Trophoblast cell (in vitro differentiated cells and primary cell): ENCODE data around the gene CACNA1C.

Experiments used
- DNase-seq, 2 donors: peaks; one replicate each; pipeline ENCODE4 v3.0.0-alpha.2; 2016
- H2AFZ ChIP-seq: 2 replicates; pipeline ENCODE4 v1.6.1; 2013; ENCODE audit warnings: low read length, moderate library complexity, mild to moderate bottlenecking; ENCODE audit not compliant: insufficient read depth, poor library complexity
- H2AK5ac ChIP-seq: 2 replicates; pipeline ENCODE4 v1.6.1; 2013; ENCODE audit warnings: mild to moderate bottlenecking, low read length
- H2BK120ac ChIP-seq: 2 replicates; pipeline ENCODE4 v1.6.1; 2013; ENCODE audit warnings: low read length, mild to moderate bottlenecking, moderate library complexity; ENCODE audit not compliant: insufficient read depth, poor library complexity
- H2BK12ac ChIP-seq: 2 replicates; pipeline ENCODE4 v1.6.1; 2013; ENCODE audit warnings: mild to moderate bottlenecking, low read length, moderate library complexity
- H2BK5ac ChIP-seq: 2 replicates; pipeline ENCODE4 v1.6.1; 2013; ENCODE audit warnings: low read length, low read depth, moderate library complexity, mild to moderate bottlenecking; ENCODE audit not compliant: poor library complexity
- H3K14ac ChIP-seq: 2 replicates; pipeline ENCODE4 v1.6.1; 2013; ENCODE audit warnings: mild to moderate bottlenecking, low read length
- H3K18ac ChIP-seq: 2 replicates; pipeline ENCODE4 v1.6.1; 2013; ENCODE audit warnings: mild to moderate bottlenecking, low read length
- H3K23ac ChIP-seq: 2 replicates; pipeline ENCODE4 v1.6.1; 2013; ENCODE audit warnings: low read length
- H3K27ac ChIP-seq: 2 replicates; pipeline ENCODE4 v1.5.1; 2013; ENCODE audit warnings: low read depth, mild to moderate bottlenecking, inconsistent platforms, low read length, moderate library complexity
- H3K27me3 ChIP-seq: 2 replicates; pipeline ENCODE4 v1.6.1; 2013; ENCODE audit warnings: inconsistent platforms, mild to moderate bottlenecking, low read length, moderate library complexity; ENCODE audit not compliant: insufficient read depth
- H3K36me3 ChIP-seq, 2 experiments: 1 replicate in 1 of 2; 2 replicates in 1 of 2; pipeline ENCODE4 v1.6.1; 2013; ENCODE audit warnings: low read length in 2 of 2, mild to moderate bottlenecking in 2 of 2, moderate library complexity in 1 of 2; ENCODE audit not compliant: insufficient read depth in 2 of 2, control insufficient read depth in 1 of 2
- H3K4ac ChIP-seq: 2 replicates; pipeline ENCODE4 v1.6.1; 2013; ENCODE audit warnings: low read depth, mild to moderate bottlenecking, low read length, moderate library complexity
- H3K4me1 ChIP-seq, 2 experiments: 1 replicate in 1 of 2; 2 replicates in 1 of 2; pipeline ENCODE4 v1.6.1; 2013; ENCODE audit warnings: low read length in 2 of 2, mild to moderate bottlenecking in 2 of 2, moderate library complexity in 1 of 2; ENCODE audit not compliant: insufficient read depth in 2 of 2, control insufficient read depth in 1 of 2
- H3K4me2 ChIP-seq: 2 replicates; pipeline ENCODE4 v1.6.1; 2013; ENCODE audit warnings: inconsistent platforms, mild to moderate bottlenecking, low read length, moderate library complexity
- H3K4me3 ChIP-seq: 2 replicates; pipeline ENCODE4 v1.5.1; 2013; ENCODE audit warnings: mild to moderate bottlenecking, low read depth, low read length, inconsistent platforms
- H3K79me1 ChIP-seq: one replicate; pipeline ENCODE4 v1.6.1; 2013; ENCODE audit warnings: low read length
- H3K79me2 ChIP-seq: 2 replicates; pipeline ENCODE4 v1.6.1; 2013; ENCODE audit warnings: low read length, mild to moderate bottlenecking; ENCODE audit not compliant: control insufficient read depth, insufficient read depth, poor library complexity
- H3K9ac ChIP-seq: 2 replicates; pipeline ENCODE4 v1.6.1; 2013; ENCODE audit warnings: mild to moderate bottlenecking, low read length
- H3K9me3 ChIP-seq: 2 replicates; pipeline ENCODE4 v1.6.1; 2013; ENCODE audit warnings: low read depth, mild to moderate bottlenecking, control low read depth, inconsistent platforms, low read length; ENCODE audit not compliant: insufficient read depth
- H4K12ac ChIP-seq: 2 replicates; pipeline ENCODE4 v1.6.1; 2013; ENCODE audit warnings: low read depth, mild to moderate bottlenecking, low read length, moderate library complexity
- H4K8ac ChIP-seq: 2 replicates; pipeline ENCODE4 v1.6.1; 2013; ENCODE audit warnings: low read depth, mild to moderate bottlenecking, low read length, moderate library complexity
- H4K91ac ChIP-seq: one replicate; pipeline ENCODE4 v1.6.1; 2013; ENCODE audit warnings: low read depth, mild to moderate bottlenecking, low read length, moderate library complexity
- WGBS: extraction: QIAGEN DNeasy Blood & Tissue Kit; methylation state at CpG from one replicate; pipeline ENCODE4 v1.1.7; 2013; ENCODE audit warnings: missing lambda C conversion rate; ENCODE audit not compliant: insufficient read length, insufficient coverage; ENCODE audit errors: extremely low coverage; 5-methylcytosine and 5-hydroxymethylcytosine counted together

The CACNA1C gene

GRCh38 chr12:2080604-2081003, 27.8 kb downstream of the CACNA1C start:
- Histone ChIP-seq H2BK120ac (no peak overlapping the region), H3K27ac (no peak overlapping the region), H3K79me1 (no peaks in the 10 kb centered on the region), H3K79me2 (no peaks in the 10 kb centered on the region), H2AFZ (no peak overlapping the region), H4K8ac (no peak overlapping the region), H3K14ac (no peak overlapping the region), H3K4me2 (no peak overlapping the region), H3K9me3 (no peaks in the 10 kb centered on the region), H2BK12ac (no peak overlapping the region), H3K4ac (no peak overlapping the region), H4K91ac (no peak overlapping the region), H4K12ac (no peak overlapping the region), H3K18ac (no peak overlapping the region), H3K36me3 (no peaks in the 10 kb centered on the region), H3K27me3 (no peaks in the 10 kb centered on the region), H3K4me1 (no peaks in the 10 kb centered on the region), H3K9ac (no peak overlapping the region), H2BK5ac (no peak overlapping the region), H3K4me3 (no peak overlapping the region), H2AK5ac (no peak overlapping the region), H3K23ac (no peak overlapping the region)
- DNase-seq = no peak

GRCh38 chr12:2082321-2082720, 29.5 kb downstream of the CACNA1C start:
- no peak overlapping the region for H3K4ac ChIP-seq
- H3K79me2 ChIP-seq = no peaks in the 10 kb centered on the region
- WGBS = no CpG with 5 or more reads among the region's 6 CpGs
- no peak overlapping the region for H2BK12ac ChIP-seq
- H3K27ac ChIP-seq = no peak overlapping the region
- no peaks in the 10 kb centered on the region for H3K27me3 ChIP-seq
- no peak overlapping the region for H3K23ac ChIP-seq
- no peak overlapping the region for H2BK120ac ChIP-seq
- no peak overlapping the region for H3K4me3 ChIP-seq
- H3K9ac ChIP-seq = no peak overlapping the region
- H3K14ac ChIP-seq = no peak overlapping the region
- H3K4me2 ChIP-seq = no peak overlapping the region
- no peak overlapping the region for H4K8ac ChIP-seq
- H3K18ac ChIP-seq = peak overlapping the region; percentile 17
- H3K36me3 ChIP-seq = no peaks in the 10 kb centered on the region
- H3K9me3 ChIP-seq = no peaks in the 10 kb centered on the region
- H2AK5ac ChIP-seq = no peak overlapping the region
- H3K4me1 ChIP-seq = no peaks in the 10 kb centered on the region
- DNase-seq = no peak
- no peak overlapping the region for H4K12ac ChIP-seq
- no peak overlapping the region for H4K91ac ChIP-seq
- H3K79me1 ChIP-seq = no peaks in the 10 kb centered on the region
- H2BK5ac ChIP-seq = no peak overlapping the region
- peak overlapping the region; percentile 9 for H2AFZ ChIP-seq

GRCh38 chr12:2083008-2083407, 30.2 kb downstream of the CACNA1C start:
- no peak for DNase-seq
- Histone ChIP-seq H4K91ac (no peak overlapping the region), H2BK5ac (no peak overlapping the region), H3K4me3 (no peak overlapping the region), H3K23ac (no peak overlapping the region), H3K9me3 (no peaks in the 10 kb centered on the region), H3K14ac (no peak overlapping the region), H3K79me2 (no peaks in the 10 kb centered on the region), H3K4me1 (no peaks in the 10 kb centered on the region), H3K18ac (no peak overlapping the region), H3K4me2 (no peak overlapping the region), H4K8ac (no peak overlapping the region), H2AK5ac (no peak overlapping the region), H3K4ac (no peak overlapping the region), H4K12ac (no peak overlapping the region), H2BK120ac (no peak overlapping the region), H3K27ac (no peak overlapping the region), H3K79me1 (no peaks in the 10 kb centered on the region), H3K9ac (no peak overlapping the region), H3K27me3 (no peaks in the 10 kb centered on the region), H3K36me3 (no peaks in the 10 kb centered on the region), H2BK12ac (no peak overlapping the region), H2AFZ (no peak overlapping the region)
- WGBS = no CpG with 5 or more reads among the region's 1 CpG

GRCh38 chr12:2083561-2083960, 30.8 kb downstream of the CACNA1C start:
- H2AK5ac ChIP-seq = no peak overlapping the region
- H2BK12ac ChIP-seq = no peak overlapping the region
- no peak overlapping the region for H2BK5ac ChIP-seq
- WGBS = no CpG with 5 or more reads among the region's 1 CpG
- H4K91ac ChIP-seq = no peak overlapping the region
- H2AFZ ChIP-seq = no peak overlapping the region
- no peak overlapping the region for H3K23ac ChIP-seq
- H3K27me3 ChIP-seq = no peaks in the 10 kb centered on the region
- no peaks in the 10 kb centered on the region for H3K9me3 ChIP-seq
- no peak overlapping the region for H3K4me3 ChIP-seq
- no peak overlapping the region for H4K8ac ChIP-seq
- H3K18ac ChIP-seq = no peak overlapping the region
- H3K4ac ChIP-seq = no peak overlapping the region
- H2BK120ac ChIP-seq = no peak overlapping the region
- no peak overlapping the region for H3K27ac ChIP-seq
- no peak overlapping the region for H3K4me2 ChIP-seq
- H3K79me1 ChIP-seq = no peaks in the 10 kb centered on the region
- no peak overlapping the region for H3K9ac ChIP-seq
- no peak for DNase-seq
- no peaks in the 10 kb centered on the region for H3K79me2 ChIP-seq
- no peaks in the 10 kb centered on the region for H3K4me1 ChIP-seq
- H3K14ac ChIP-seq = no peak overlapping the region
- H3K36me3 ChIP-seq = peaks cover 0 to under 1% of the 10 kb centered on the region in 2 experiments
- no peak overlapping the region for H4K12ac ChIP-seq
